ENCODE data around the gene TNRC18.

DNA sequence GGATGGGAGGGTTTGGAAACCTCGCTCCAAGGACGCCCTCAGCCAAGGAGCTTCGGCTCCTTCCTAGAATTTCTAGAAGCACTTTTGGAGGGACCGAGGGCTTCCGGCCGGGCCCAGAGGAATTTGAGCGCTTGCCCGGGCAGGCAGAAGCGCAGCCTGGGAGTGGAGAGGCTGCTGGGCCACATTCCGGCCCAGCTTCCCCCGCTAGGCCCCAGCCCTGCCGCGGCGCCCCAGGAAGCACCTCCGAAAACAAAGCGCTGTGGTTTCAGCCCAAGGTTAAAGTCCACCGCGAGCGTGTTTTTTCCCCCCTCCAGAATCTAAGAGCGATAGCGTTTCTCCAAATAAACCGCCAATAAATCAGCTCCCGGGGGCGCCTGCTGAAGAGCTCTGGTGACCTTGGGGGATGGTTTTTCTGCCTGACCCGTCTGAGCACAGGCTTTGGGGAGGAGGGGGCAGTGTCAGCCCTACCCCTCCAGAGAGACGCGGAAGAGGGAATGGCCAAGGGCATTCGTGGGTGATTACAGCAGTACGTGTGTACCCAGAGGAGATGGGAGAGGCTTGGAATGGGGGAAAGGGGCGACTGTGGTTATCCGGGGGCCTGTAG, 5.7 kb upstream of the TNRC18 start:
- no peak for TF ChIP-seq CTCF (IDR thresholded peaks at IDR 0.05)
- no peak for TF ChIP-seq POLR2A (IDR thresholded peaks at IDR 0.05)

Measured in lower leg skin (tissue), 3 donors.